Loucy (cell line): Measurements from ENCODE around the gene RPS27L.

Experiments used
- H2AFZ ChIP-seq: fragments of 200-600 bp; sonication (generic); 2 replicates; pipeline ENCODE4 v1.6.0; 2016; ENCODE audit warnings: antibody characterized with exemption, mild to moderate bottlenecking, low read length, moderate library complexity
- H3F3A ChIP-seq: fragments of 200-600 bp; 2 replicates; pipeline ENCODE4 v1.6.0; 2016; ENCODE audit warnings: antibody characterized with exemption, low read depth, mild to moderate bottlenecking
- H3K27me3 ChIP-seq: fragments of 200-600 bp; sonication (generic); 2 replicates; pipeline ENCODE4 v1.6.1; 2014; ENCODE audit warnings: low read length, mild to moderate bottlenecking; ENCODE audit not compliant: insufficient read depth, poor library complexity, severe bottlenecking
- H3K36me3 ChIP-seq: fragments of 200-600 bp; sonication (generic); 2 replicates; pipeline ENCODE4 v1.6.1; 2016; ENCODE audit warnings: low read length; ENCODE audit not compliant: insufficient read depth
- H3K4me1 ChIP-seq: fragments of 200-600 bp; sonication (generic); 2 replicates; pipeline ENCODE4 v1.5.1; 2014; ENCODE audit warnings: low read length, mild to moderate bottlenecking; ENCODE audit not compliant: insufficient read depth, poor library complexity, severe bottlenecking
- H3K4me2 ChIP-seq: fragments of 200-600 bp; sonication (generic); 2 replicates; pipeline ENCODE4 v1.6.0; 2014; ENCODE audit warnings: antibody characterized with exemption, low read length, low read depth, mild to moderate bottlenecking; ENCODE audit not compliant: poor library complexity, severe bottlenecking
- H3K4me3 ChIP-seq: fragments of 200-600 bp; sonication (generic); 2 replicates; pipeline ENCODE4 v1.5.1; 2014; ENCODE audit warnings: low read length, mild to moderate bottlenecking, mixed read lengths; ENCODE audit not compliant: poor library complexity, severe bottlenecking
- H3K79me2 ChIP-seq: fragments of 200-600 bp; sonication (generic); 2 replicates; pipeline ENCODE4 v1.6.1; 2014; ENCODE audit warnings: low read length; ENCODE audit not compliant: insufficient read depth
- H3K9ac ChIP-seq: fragments of 200-600 bp; sonication (generic); 2 replicates; pipeline ENCODE4 v1.6.0; 2014; ENCODE audit warnings: mild to moderate bottlenecking, low read depth, low read length, moderate library complexity; ENCODE audit not compliant: poor library complexity, severe bottlenecking
- H3K9me2 ChIP-seq: fragments of 200-600 bp; sonication (generic); replicated peaks from 2 replicates; pipeline ENCODE4 v1.6.1; 2016; ENCODE audit warnings: low read depth, low read length, mixed read lengths
- H3K9me3 ChIP-seq: fragments of 200-600 bp; sonication (generic); 2 replicates; pipeline ENCODE4 v1.6.1; 2014; ENCODE audit warnings: mild to moderate bottlenecking, antibody characterized with exemption, low read length, low read depth; ENCODE audit not compliant: insufficient read depth
- H4K20me1 ChIP-seq: fragments of 200-600 bp; sonication (generic); 2 replicates; pipeline ENCODE4 v1.6.0; 2014; ENCODE audit warnings: antibody characterized with exemption, low read length, mild to moderate bottlenecking; ENCODE audit not compliant: insufficient read depth, poor library complexity, severe bottlenecking
- EZH2phosphoT487 ChIP-seq: fragments of 200-600 bp; IDR thresholded peaks from 2 replicates; pipeline ENCODE4 v1.6.1; 2018; ENCODE audit warnings: antibody characterized with exemption, mild to moderate bottlenecking, moderate library complexity, borderline replicate concordance
- TF ChIP-seq, protein P1 (sequence below): fragments of 200-600 bp; sonication (generic); conservative IDR thresholded peaks from 2 replicates; pipeline ENCODE4 v1.5.1; 2014; ENCODE audit warnings: mild to moderate bottlenecking, antibody characterized with exemption, low read length

Gene RPS27L

GRCh38 chr15:63186065-63186464 is 28.8 kb upstream of the RPS27L start:
- H3K4me2 ChIP-seq: no peak overlapping the region

GRCh38 chr15:63185206-63185605 is 27.9 kb upstream of the RPS27L start:
- TF ChIP-seq EZH2phosphoT487: no peak
- TF ChIP-seq, protein P1, sequence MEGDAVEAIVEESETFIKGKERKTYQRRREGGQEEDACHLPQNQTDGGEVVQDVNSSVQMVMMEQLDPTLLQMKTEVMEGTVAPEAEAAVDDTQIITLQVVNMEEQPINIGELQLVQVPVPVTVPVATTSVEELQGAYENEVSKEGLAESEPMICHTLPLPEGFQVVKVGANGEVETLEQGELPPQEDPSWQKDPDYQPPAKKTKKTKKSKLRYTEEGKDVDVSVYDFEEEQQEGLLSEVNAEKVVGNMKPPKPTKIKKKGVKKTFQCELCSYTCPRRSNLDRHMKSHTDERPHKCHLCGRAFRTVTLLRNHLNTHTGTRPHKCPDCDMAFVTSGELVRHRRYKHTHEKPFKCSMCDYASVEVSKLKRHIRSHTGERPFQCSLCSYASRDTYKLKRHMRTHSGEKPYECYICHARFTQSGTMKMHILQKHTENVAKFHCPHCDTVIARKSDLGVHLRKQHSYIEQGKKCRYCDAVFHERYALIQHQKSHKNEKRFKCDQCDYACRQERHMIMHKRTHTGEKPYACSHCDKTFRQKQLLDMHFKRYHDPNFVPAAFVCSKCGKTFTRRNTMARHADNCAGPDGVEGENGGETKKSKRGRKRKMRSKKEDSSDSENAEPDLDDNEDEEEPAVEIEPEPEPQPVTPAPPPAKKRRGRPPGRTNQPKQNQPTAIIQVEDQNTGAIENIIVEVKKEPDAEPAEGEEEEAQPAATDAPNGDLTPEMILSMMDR: no peak
- Histone ChIP-seq H3F3A (no peaks in the 10 kb centered on the region), H4K20me1 (no peaks in the 10 kb centered on the region), H2AFZ (no peak overlapping the region), H3K4me1 (peaks cover 7% of the 10 kb centered on the region), H3K9ac (no peak overlapping the region), H3K4me3 (no peak overlapping the region), H3K27me3 (no peaks in the 10 kb centered on the region), H3K36me3 (no peaks in the 10 kb centered on the region), H3K4me2 (no peak overlapping the region), H3K9me3 (no peaks in the 10 kb centered on the region), H3K79me2 (peaks cover 8% of the 10 kb centered on the region), H3K9me2 (no peaks in the 10 kb centered on the region)

More at GRCh38 chr15:63186065-63186464, 28.8 kb upstream of the RPS27L start:
- peaks cover 6% of the 10 kb centered on the region for H4K20me1 ChIP-seq
- H3K27me3 ChIP-seq: no peaks in the 10 kb centered on the region
- H3F3A ChIP-seq: no peaks in the 10 kb centered on the region
- TF ChIP-seq, protein P1: no peak
- no peak for TF ChIP-seq EZH2phosphoT487
- H2AFZ ChIP-seq: no peak overlapping the region
- no peaks in the 10 kb centered on the region for H3K9me3 ChIP-seq
- no peak overlapping the region for H3K9ac ChIP-seq
- peaks cover 13% of the 10 kb centered on the region for H3K4me1 ChIP-seq
- no peaks in the 10 kb centered on the region for H3K9me2 ChIP-seq
- peaks cover 17% of the 10 kb centered on the region for H3K79me2 ChIP-seq
- no peak overlapping the region for H3K4me3 ChIP-seq
- no peaks in the 10 kb centered on the region for H3K36me3 ChIP-seq

GRCh38 chr15:63181648-63182047 is 24.4 kb upstream of the RPS27L start:
- Histone ChIP-seq H3K4me3 (no peak overlapping the region), H3K27me3 (no peaks in the 10 kb centered on the region), H3K79me2 (no peaks in the 10 kb centered on the region), H3K9me2 (no peaks in the 10 kb centered on the region), H3K9ac (no peak overlapping the region), H2AFZ (no peak overlapping the region), H3K9me3 (no peaks in the 10 kb centered on the region), H3K4me1 (no peaks in the 10 kb centered on the region), H3K36me3 (no peaks in the 10 kb centered on the region), H3F3A (no peaks in the 10 kb centered on the region), H4K20me1 (no peaks in the 10 kb centered on the region), H3K4me2 (no peak overlapping the region)
- TF ChIP-seq EZH2phosphoT487: no peak
- TF ChIP-seq, protein P1: no peak
